ENCODE measurements around the gene GABRG3.

DNA sequence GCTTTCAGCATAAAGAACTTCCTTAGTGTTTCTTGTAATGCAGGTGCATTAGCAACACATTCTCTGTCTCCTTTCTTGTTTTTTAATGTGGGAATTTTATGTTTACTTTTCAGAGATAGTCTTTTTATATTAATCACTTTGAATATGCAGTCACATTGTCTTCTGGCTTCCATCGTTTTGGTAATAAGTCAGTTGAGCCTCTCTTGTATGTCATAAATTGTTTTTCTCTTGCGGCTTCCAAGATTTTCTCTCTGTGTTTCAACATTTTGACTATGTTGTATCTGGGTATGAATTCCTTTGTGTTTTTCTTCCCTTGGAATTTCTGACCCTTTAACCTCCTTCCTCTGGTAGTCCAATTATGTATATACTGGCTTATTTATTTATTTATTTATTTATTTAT is 25.3 kb downstream of the GABRG3 start:
- TF ChIP-seq KLF16 (tag by site-specific recombination; IDR thresholded peaks at IDR 0.05), result no peak
- TF ChIP-seq, protein P1, sequence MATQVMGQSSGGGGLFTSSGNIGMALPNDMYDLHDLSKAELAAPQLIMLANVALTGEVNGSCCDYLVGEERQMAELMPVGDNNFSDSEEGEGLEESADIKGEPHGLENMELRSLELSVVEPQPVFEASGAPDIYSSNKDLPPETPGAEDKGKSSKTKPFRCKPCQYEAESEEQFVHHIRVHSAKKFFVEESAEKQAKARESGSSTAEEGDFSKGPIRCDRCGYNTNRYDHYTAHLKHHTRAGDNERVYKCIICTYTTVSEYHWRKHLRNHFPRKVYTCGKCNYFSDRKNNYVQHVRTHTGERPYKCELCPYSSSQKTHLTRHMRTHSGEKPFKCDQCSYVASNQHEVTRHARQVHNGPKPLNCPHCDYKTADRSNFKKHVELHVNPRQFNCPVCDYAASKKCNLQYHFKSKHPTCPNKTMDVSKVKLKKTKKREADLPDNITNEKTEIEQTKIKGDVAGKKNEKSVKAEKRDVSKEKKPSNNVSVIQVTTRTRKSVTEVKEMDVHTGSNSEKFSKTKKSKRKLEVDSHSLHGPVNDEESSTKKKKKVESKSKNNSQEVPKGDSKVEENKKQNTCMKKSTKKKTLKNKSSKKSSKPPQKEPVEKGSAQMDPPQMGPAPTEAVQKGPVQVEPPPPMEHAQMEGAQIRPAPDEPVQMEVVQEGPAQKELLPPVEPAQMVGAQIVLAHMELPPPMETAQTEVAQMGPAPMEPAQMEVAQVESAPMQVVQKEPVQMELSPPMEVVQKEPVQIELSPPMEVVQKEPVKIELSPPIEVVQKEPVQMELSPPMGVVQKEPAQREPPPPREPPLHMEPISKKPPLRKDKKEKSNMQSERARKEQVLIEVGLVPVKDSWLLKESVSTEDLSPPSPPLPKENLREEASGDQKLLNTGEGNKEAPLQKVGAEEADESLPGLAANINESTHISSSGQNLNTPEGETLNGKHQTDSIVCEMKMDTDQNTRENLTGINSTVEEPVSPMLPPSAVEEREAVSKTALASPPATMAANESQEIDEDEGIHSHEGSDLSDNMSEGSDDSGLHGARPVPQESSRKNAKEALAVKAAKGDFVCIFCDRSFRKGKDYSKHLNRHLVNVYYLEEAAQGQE (tag by site-specific recombination; IDR thresholded peaks at IDR 0.05), result no peak
- no peak for TF ChIP-seq ZSCAN30 (tag by site-specific recombination; IDR thresholded peaks at IDR 0.05)
- TF ChIP-seq, protein P2, sequence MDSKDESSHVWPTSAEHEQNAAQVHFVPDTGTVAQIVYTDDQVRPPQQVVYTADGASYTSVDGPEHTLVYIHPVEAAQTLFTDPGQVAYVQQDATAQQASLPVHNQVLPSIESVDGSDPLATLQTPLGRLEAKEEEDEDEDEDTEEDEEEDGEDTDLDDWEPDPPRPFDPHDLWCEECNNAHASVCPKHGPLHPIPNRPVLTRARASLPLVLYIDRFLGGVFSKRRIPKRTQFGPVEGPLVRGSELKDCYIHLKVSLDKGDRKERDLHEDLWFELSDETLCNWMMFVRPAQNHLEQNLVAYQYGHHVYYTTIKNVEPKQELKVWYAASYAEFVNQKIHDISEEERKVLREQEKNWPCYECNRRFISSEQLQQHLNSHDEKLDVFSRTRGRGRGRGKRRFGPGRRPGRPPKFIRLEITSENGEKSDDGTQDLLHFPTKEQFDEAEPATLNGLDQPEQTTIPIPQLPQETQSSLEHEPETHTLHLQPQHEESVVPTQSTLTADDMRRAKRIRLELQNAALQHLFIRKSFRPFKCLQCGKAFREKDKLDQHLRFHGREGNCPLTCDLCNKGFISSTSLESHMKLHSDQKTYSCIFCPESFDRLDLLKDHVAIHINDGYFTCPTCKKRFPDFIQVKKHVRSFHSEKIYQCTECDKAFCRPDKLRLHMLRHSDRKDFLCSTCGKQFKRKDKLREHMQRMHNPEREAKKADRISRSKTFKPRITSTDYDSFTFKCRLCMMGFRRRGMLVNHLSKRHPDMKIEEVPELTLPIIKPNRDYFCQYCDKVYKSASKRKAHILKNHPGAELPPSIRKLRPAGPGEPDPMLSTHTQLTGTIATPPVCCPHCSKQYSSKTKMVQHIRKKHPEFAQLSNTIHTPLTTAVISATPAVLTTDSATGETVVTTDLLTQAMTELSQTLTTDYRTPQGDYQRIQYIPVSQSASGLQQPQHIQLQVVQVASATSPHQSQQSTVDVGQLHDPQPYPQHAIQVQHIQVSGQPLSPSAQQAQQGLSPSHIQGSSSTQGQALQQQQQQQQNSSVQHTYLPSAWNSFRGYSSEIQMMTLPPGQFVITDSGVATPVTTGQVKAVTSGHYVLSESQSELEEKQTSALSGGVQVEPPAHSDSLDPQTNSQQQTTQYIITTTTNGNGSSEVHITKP (tag by site-specific recombination; IDR thresholded peaks at IDR 0.05), result no peak
- TF ChIP-seq ZNF16 (tag by site-specific recombination; IDR thresholded peaks at IDR 0.05; ENCODE audit: low read depth), result no peak
- no peak for TF ChIP-seq HOXA7 (CRISPR knock-in tag; IDR thresholded peaks at IDR 0.05; ENCODE audit: borderline replicate concordance)
